Activated T-helper 2 cell treated with anti-CD3 and anti-CD28 coated beads, Interferon-gamma antibody, Interleukin-2, Interleukin-4, amounts not matched to agents 10 μg/mL and 5 μg/mL and 100 μg/mL, durations not matched to agents 14 hours and 24 hours and 36 hours (primary cell): Measurements from ENCODE around the gene KIF23. TPM values are rescaled to one million over a fixed set of nuclear protein-coding genes. Genes with fewer than 3 reads are reported as not detected.
A peak's percentile ranks its signal among the peaks of the same experiment; 100 is the strongest.
"Not testable (repeated sequence)": the region's sequence is repeated elsewhere in the genome, so short reads cannot be mapped to it uniquely, and the experiment has no call there.

ENCODE experiments used
- DNase-seq: peaks from one replicate; pipeline ENCODE4 v3.0.0; 2021; ENCODE audit warnings: low spot score
- H3K27ac Mint-ChIP-seq: one replicate; pipeline ENCODE4 v1.8.0; 2021; ENCODE audit warnings: mixed read lengths
- H3K27me3 Mint-ChIP-seq: one replicate; pipeline ENCODE4 v1.8.0; 2021; ENCODE audit warnings: low read depth, mixed read lengths
- H3K36me3 Mint-ChIP-seq: one replicate; pipeline ENCODE4 v1.8.0; 2021; ENCODE audit warnings: low read depth, mixed read lengths
- H3K4me1 Mint-ChIP-seq: one replicate; pipeline ENCODE4 v1.8.0; 2021; ENCODE audit warnings: low read depth, mixed read lengths
- H3K4me3 Mint-ChIP-seq: one replicate; pipeline ENCODE4 v1.8.0; 2021; ENCODE audit warnings: low read depth, mild to moderate bottlenecking, moderate library complexity, mixed read lengths
- H3K9me3 Mint-ChIP-seq: one replicate; pipeline ENCODE4 v1.8.0; 2021; ENCODE audit warnings: mixed read lengths
- intact Hi-C: fragments of 100-400 bp; cut with micrococcal nuclease; formaldehyde crosslinking; loops from one replicate; pipeline ENCODE4 v1.15.1; 2023
- total RNA-seq: library from RNA; stranded (reverse); gene quantifications from 2 replicates; pipeline ENCODE4 v1.2.3, GENCODE V29; 2022

KIF23 gene
- 44.5 and 46.8 TPM in 2 replicates for total RNA-seq

DNA sequence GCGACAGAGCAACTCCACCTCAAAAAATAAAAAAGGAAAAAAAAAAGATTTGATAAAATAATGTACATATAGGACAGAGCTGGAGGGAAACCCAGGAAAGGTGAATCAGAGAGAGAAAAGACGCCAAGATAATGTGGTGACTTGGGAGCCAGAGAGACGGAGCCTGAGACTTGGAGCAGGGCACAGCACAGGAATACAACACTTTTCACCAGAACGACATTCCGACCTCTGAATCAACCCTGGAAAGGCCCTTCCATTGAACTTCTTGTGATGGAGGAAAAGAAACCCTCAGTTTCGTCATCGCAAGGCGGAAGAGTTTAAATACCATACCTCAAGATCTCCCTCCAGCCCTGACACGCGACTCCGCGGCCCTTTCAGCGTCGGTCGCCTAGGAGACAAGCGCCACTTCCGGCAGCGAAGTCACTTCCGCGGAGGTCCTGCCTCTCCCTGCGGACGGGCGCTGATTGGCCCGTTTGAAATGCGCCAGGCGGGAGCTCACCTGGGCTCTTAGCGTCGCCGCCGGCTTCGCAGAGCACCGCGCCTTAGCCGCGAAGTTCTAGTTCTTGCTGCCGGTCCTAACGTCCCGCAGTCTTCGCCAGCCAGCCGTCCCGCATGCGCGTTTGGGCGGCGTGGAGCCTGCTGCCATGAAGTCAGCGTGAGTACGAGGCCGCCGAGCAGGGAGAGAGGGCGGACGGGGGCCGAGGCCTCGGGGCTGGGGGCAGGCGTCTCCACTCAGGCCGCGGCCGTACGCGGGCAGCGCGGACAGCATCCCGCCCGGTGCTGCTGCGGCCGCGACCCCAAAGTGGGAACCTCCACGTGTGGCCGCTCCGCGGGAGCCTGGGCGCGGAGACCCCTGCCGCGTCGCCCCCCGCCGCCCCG lies at the start of gene KIF23:
Gene KIF23 (plus strand): TSS at position 528 of the 879 bp plus-strand sequence. CDS start 117 bp downstream, at position 645.
- Mint-ChIP-seq H3K27me3 (peaks cover 3% of the 10 kb centered on the region), H3K9me3 (no peaks in the 10 kb centered on the region), H3K36me3 (peaks cover 17% of the 10 kb centered on the region), H3K4me1 (peaks cover 34% of the 10 kb centered on the region), H3K27ac (peak within 1 kb of the TSS; percentile 75), H3K4me3 (peak within 1 kb of the TSS; percentile 89)
- intact Hi-C loops = loop anchor here (1.0 kb wide), 2 partner anchors 38 to 254 kb away; partner anchors contain the start of genes GLCE and RPLP1
- peak; percentile 92 for DNase-seq

DNA sequence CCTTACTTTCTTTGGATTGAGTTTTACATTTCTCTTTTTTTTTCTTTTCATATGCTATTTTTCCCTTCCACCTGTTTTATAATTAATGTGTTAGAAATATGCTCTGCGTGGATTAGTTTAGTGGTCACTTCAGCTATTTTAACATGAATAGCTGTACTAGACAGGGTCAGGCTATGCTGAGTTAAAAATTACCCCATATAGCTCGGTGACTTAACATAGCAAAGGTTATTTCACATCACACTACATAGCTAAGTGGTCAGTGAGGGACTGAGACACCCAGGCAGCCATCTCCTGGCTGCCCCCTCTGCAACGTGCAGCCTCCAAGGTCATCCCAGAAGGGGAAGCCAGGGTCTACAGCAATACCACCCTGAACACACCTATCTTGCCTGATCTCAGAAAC lies 46.9 kb upstream of the KIF23 start:
- DNase-seq = no peak
- Mint-ChIP-seq H3K27me3 (peaks cover 15% of the 10 kb centered on the region), H3K4me3 (no peak overlapping the region), H3K9me3 (no peaks in the 10 kb centered on the region), H3K4me1 (no peaks in the 10 kb centered on the region), H3K27ac (no peak overlapping the region), H3K36me3 (no peaks in the 10 kb centered on the region)
- intact Hi-C loops = no loop called here

DNA sequence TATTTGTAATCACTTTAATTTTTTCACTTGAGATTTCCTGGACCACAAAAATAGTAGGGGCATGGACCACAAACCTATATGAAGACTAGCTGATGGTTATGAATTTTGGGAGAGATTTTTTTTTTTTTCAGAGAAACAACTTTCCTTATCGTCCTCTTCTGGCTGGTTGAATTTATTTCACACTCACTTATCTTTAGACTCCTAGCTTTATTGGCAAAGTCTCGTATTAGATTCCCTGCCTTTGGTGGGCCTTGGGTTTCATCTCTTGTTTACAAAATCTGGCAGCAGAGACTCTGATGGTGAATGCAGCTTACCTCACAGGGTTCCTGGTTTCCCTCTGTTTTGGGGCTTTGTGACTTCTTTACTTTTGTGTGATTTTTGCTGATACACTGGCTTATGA lies 44.5 kb upstream of the KIF23 start:
- Mint-ChIP-seq H3K4me3 (no peak overlapping the region), H3K27me3 (peaks cover 20% of the 10 kb centered on the region), H3K4me1 (no peaks in the 10 kb centered on the region), H3K27ac (no peak overlapping the region), H3K36me3 (no peaks in the 10 kb centered on the region), H3K9me3 (no peaks in the 10 kb centered on the region)
- DNase-seq = no peak
- intact Hi-C loops = no loop called here

DNA sequence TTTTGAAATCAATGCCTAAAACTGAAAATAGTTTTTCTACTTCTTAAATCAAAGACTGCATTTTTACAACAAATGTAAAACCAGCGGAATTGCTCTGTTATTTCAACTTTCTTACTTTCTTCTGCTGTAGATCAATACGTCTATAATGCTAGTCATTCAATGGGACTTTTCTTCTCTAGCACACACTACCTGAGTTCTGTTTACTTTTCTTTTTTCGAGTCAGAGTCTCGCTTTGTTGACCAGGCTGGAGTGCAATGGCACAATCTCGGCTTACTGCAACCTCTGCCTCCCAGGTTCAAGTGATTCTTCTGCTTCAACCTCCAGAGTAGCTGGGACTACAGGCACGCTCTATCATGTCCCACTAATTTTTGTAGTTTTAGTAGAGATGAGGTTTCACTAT lies 40.7 kb upstream of the KIF23 start:
- intact Hi-C loops = no loop called here
- H3K9me3 Mint-ChIP-seq = no peaks in the 10 kb centered on the region
- no peaks in the 10 kb centered on the region for H3K4me1 Mint-ChIP-seq
- DNase-seq = no peak
- H3K27ac Mint-ChIP-seq = no peak overlapping the region
- peaks cover 18% of the 10 kb centered on the region for H3K27me3 Mint-ChIP-seq
- no peak overlapping the region for H3K4me3 Mint-ChIP-seq
- no peaks in the 10 kb centered on the region for H3K36me3 Mint-ChIP-seq

DNA sequence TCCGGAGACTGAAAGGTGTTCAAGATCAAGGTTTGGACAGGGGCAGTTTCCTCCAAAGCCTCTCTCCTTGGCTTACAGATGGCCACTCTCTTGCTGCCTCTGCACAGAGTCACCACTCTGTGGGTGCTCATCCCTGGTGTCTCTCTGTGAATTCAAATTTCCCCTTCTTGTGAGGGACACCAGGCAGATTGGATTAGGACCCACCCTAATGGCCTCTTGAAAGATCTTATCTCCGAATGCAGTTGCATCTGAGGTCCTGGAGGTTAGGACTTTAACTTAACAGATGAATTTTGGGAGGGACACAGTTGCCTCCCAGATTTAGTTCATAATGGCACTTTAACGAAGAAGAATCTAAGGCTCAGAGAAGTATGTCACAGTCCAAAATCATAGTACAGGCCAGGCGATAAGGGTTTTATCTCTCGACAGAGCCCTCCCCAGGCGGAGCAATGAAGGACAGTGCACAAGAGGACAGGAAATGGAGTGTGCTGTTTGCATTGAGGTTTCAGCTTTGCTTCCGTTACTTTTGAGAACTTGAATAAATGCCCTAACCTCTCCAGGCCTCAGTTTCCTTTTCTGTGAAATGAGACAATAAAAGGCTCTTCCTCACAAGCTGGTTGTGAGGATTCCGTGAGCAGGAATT lies 38.9 kb upstream of the KIF23 start:
- H3K9me3 Mint-ChIP-seq = no peaks in the 10 kb centered on the region
- intact Hi-C loops = no loop called here
- no peak for DNase-seq
- H3K27ac Mint-ChIP-seq = no peak overlapping the region
- H3K36me3 Mint-ChIP-seq = no peaks in the 10 kb centered on the region
- H3K4me1 Mint-ChIP-seq = no peaks in the 10 kb centered on the region
- H3K4me3 Mint-ChIP-seq = no peak overlapping the region
- H3K27me3 Mint-ChIP-seq = peaks cover 16% of the 10 kb centered on the region

DNA sequence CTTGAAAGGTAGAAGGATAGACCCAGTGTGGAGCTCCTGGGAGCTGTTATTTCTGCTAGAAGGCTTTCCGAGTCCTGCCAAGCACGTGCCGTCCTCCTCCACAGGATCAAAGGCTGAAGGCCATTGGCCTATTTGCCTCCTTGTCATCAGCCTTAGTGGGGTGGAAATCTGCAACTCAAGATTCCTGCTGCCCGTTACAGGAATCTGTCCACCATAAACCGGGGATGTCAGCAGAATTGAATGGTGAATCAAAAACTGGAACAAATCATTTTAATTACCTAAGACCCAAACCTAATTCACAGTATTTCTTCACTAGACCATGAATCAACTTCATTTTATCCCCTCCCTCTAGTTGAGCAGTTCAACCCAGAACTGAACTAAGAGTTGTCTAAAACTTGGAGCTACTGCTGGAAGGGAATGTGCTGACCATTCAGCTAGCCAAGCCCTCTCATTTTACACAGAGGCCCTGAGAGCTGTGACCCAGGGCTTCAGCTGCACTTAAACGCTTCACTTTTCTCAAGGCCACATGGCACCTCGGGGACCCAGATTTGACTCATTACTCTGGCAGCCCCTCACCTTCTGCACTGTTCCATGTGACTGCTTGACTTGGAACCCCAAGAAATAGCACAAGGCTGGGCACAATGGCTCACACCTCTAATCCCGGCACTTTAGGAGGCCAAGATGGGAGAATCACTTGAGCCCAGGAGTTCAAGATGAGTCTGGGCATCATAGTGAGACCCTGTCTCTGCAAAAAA lies 36.8 kb upstream of the KIF23 start:
- Mint-ChIP-seq H3K27me3 (peaks cover 18% of the 10 kb centered on the region), H3K4me1 (no peaks in the 10 kb centered on the region), H3K27ac (no peak overlapping the region), H3K36me3 (no peaks in the 10 kb centered on the region), H3K4me3 (no peak overlapping the region), H3K9me3 (no peaks in the 10 kb centered on the region)
- no peak for DNase-seq
- intact Hi-C loops = no loop called here

DNA sequence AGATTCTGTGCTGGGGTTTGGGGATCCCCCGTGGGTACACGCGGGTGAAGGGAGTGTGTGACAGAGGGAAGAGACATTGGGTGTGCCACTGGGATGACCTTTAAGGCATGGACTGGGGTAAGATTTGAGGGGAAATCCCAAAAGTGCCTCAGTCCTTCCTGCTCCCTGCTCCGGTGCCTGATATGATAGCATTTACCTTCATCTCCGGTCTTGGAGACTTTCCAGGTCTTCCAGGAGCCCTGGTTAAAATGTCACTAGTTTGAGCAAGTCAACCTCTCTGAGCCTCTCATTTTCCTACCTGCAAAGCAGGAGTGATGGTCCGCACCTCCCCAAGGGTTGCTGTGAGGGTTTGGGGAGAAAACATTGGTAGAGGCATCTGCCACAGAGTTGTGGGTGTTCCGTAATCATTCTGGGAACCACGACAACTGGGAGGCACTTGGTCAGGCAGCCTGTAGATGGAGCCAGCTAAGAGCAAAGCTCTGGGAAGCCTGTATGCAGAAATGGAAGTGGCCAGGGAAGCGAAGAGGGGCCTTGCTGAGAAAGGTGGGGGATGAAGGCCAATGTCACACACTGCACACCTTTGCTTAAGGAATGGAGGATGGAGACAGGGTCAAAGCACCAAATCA lies 33.9 kb upstream of the KIF23 start:
- H3K4me3 Mint-ChIP-seq = no peak overlapping the region
- H3K9me3 Mint-ChIP-seq = no peaks in the 10 kb centered on the region
- intact Hi-C loops = no loop called here
- H3K27ac Mint-ChIP-seq = no peak overlapping the region
- H3K4me1 Mint-ChIP-seq = no peaks in the 10 kb centered on the region
- DNase-seq = no peak
- no peaks in the 10 kb centered on the region for H3K36me3 Mint-ChIP-seq
- H3K27me3 Mint-ChIP-seq = peaks cover 7% of the 10 kb centered on the region

DNA sequence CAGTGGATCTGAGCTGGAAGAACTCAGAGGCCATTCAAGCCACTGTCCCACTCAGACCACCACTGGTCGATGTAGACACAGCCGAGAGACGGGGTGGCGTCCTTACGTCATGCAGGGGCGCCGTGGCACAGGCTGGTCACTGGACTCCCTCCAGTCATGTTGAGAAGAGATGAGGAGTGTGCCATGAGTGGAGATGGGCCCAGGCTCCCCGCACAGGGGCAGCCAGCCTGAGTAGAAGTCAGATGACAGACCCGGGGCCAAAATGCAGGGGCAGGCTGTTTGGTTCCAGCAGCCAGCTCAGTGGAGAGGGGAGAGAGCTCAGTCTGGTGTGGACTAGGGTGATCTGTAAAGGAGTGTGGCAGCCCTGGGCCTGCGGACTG lies 33.4 kb upstream of the KIF23 start:
- Mint-ChIP-seq H3K27ac (no peak overlapping the region), H3K4me3 (no peak overlapping the region), H3K4me1 (no peaks in the 10 kb centered on the region), H3K36me3 (no peaks in the 10 kb centered on the region), H3K9me3 (no peaks in the 10 kb centered on the region), H3K27me3 (peaks cover 7% of the 10 kb centered on the region)
- DNase-seq = no peak
- intact Hi-C loops = no loop called here

DNA sequence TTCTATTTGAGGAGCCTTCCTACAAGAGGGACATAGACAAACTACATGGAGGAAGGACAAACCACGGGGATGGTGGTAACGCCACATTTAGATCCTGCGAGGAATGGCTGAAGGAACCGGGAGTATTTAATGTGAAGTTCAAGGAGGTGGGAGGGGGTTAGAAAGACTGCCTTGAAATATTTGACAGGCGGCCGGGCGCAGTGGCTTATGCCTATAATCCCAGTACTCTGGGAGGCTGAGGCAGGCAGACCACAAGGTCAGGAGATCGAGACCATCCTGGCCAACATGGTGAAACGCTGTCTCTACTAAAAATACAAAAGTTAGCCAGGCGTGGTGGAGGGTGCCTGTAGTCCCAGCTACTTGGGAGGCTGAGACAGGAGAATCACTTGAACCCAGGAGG lies 32.0 kb upstream of the KIF23 start:
- H3K4me1 Mint-ChIP-seq, DNase-seq, H3K4me3 Mint-ChIP-seq, H3K9me3 Mint-ChIP-seq, H3K27me3 Mint-ChIP-seq, H3K27ac Mint-ChIP-seq, H3K36me3 Mint-ChIP-seq, intact Hi-C loops: not testable (repeated sequence)

DNA sequence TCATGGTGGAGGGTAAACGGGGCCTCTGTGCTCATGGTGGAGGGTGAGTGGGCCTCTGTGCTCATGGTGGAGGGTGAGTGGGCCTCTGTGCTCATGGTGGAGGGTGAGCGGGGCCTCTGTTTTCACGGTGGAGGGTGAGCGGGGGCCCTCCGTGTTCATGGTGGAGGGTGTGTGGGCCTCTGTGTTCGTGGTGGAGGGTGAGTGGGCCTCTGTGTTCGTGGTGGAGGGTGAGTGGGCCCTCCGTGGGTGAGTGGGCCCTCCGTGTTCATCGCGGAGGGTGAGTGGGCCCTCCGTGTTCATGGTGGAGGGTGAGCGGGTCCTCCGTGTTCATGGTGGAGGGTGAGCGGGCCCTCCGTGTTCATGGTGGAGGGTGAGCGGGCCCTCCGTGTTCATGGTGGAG lies 30.1 kb upstream of the KIF23 start:
- H3K4me3 Mint-ChIP-seq, H3K27ac Mint-ChIP-seq, H3K27me3 Mint-ChIP-seq, H3K36me3 Mint-ChIP-seq, H3K4me1 Mint-ChIP-seq, intact Hi-C loops, DNase-seq, H3K9me3 Mint-ChIP-seq: not testable (repeated sequence)

DNA sequence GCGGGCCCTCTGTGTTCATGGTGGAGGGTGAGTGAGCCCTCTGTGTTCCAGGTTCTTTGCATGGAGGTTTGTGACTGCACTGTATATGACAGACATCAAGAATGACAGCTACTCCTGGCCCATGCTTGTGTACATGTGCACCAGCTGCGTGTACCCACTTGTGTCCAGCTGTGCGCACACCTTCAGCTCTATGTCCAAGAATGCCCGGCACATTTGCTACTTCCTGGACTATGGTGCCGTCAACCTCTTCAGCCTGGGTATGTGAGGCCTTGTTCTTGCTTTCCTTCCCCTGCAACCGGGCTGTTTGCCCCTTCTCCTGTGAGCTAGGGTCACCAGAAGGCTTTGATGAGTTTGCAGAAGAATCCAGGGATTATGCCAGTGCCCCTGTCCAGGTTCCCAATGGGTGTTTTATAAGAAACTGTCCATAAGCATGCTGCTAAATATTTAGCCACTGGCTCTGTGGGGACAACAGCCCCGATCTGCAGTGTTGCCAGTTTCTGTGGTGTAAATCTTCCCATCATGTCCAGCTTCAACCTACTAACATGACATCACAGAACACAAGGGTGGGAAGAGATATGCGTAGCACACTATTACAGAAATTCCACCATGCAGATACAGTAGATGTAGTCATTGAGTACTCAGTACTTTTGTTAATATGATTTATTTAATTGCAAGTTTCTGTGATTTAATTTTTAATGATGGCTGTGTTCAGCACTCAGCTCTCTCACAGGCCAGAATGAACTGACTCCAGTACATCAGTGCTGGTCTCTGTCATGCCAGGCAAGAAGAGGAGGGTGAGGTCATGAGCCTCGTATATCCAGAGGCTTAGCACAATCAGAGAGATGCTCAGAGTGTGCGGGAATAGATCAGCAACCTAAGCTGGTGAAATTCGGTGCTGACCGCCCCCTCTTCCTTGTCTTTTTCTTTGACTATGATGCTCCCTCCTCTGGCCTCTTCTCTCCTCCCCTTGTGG lies 29.2 kb upstream of the KIF23 start:
- intact Hi-C loops = no loop called here
- H3K36me3 Mint-ChIP-seq = no peaks in the 10 kb centered on the region
- DNase-seq = no peak
- no peak overlapping the region for H3K4me3 Mint-ChIP-seq
- no peaks in the 10 kb centered on the region for H3K9me3 Mint-ChIP-seq
- peaks cover 5% of the 10 kb centered on the region for H3K27me3 Mint-ChIP-seq
- H3K27ac Mint-ChIP-seq = no peak overlapping the region
- no peaks in the 10 kb centered on the region for H3K4me1 Mint-ChIP-seq

DNA sequence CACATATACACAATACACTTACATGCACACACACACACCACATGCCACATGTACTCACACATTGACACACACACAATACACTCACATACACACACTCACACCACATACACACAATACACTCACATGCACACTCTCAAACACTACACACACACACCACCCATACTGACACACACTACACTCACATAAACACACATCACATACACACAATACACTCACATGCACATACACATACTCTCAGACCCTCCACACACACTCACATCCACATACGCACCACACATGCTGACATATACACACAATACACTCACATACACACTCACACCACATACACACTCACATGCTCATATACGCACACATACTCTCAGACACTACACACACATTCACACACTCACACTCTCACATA lies 28.3 kb upstream of the KIF23 start:
- Mint-ChIP-seq H3K9me3 (no peaks in the 10 kb centered on the region), H3K27me3 (peaks cover under 1% of the 10 kb centered on the region), H3K36me3 (no peaks in the 10 kb centered on the region), H3K27ac (no peak overlapping the region), H3K4me3 (no peak overlapping the region), H3K4me1 (no peaks in the 10 kb centered on the region)
- no peak for DNase-seq
- intact Hi-C loops = no loop called here
